Effector CD4-positive, alpha-beta T cell (primary cell): ENCODE data around the gene LUM.
"Not testable (repeated sequence)": the region's sequence is repeated elsewhere in the genome, so short reads cannot be mapped to it uniquely, and the experiment has no call there.

Source experiments
- DNase-seq: peaks from one replicate; pipeline ENCODE4 v3.0.0-alpha.2; 2020

Gene LUM

GRCh38 chr12:91109581-91110310, 1.5 kb downstream of the LUM start:
- DNase-seq = no peak

GRCh38 chr12:91109148-91109564, 2.1 kb downstream of the LUM start:
- no peak for DNase-seq

- DNase-seq = no peak
These were observed 3.0 kb downstream of the LUM start for GRCh38 chr12:91108196-91108755.

- DNase-seq = no peak
These were observed 5.0 kb downstream of the LUM start for GRCh38 chr12:91106283-91106682.

- DNase-seq = no peak
These were observed 5.5 kb downstream of the LUM start for GRCh38 chr12:91105807-91106206.

- no peak for DNase-seq
These were observed 6.4 kb downstream of the LUM start for GRCh38 chr12:91104812-91105466.

GRCh38 chr12:91103624-91104023, 7.7 kb downstream of the LUM start:
- no peak for DNase-seq

- DNase-seq = no peak
These were observed 8.2 kb downstream of the LUM start for GRCh38 chr12:91103101-91103500.

- DNase-seq = no peak
These were observed 10.4 kb downstream of the LUM start for GRCh38 chr12:91100906-91101305.

GRCh38 chr12:91099836-91100235, 11.5 kb downstream of the LUM start:
- no peak for DNase-seq

GRCh38 chr12:91099341-91099740, 12.0 kb downstream of the LUM start:
- no peak for DNase-seq

GRCh38 chr12:91098941-91099340, 12.4 kb downstream of the LUM start:
- no peak for DNase-seq

- DNase-seq = no peak
These were observed 12.8 kb downstream of the LUM start for GRCh38 chr12:91098461-91098860.

GRCh38 chr12:91094957-91095356, 16.3 kb downstream of the LUM start:
- DNase-seq = no peak

- no peak for DNase-seq
These were observed 17.1 kb downstream of the LUM start for GRCh38 chr12:91094032-91094662.

- no peak for DNase-seq
These were observed 18.0 kb downstream of the LUM start for GRCh38 chr12:91093341-91093740.

GRCh38 chr12:91091916-91092715, 19.2 kb downstream of the LUM start:
- DNase-seq = no peak

- DNase-seq = not testable (repeated sequence)
These were observed 21.3 kb downstream of the LUM start for GRCh38 chr12:91089953-91090352.

- DNase-seq = no peak
These were observed 31.3 kb downstream of the LUM start for GRCh38 chr12:91080041-91080440.

- no peak for DNase-seq
These were observed 32.8 kb downstream of the LUM start for GRCh38 chr12:91078501-91078900.

- DNase-seq = no peak
These were observed 33.9 kb downstream of the LUM start for GRCh38 chr12:91077228-91077954.

GRCh38 chr12:91074851-91075250, 36.4 kb downstream of the LUM start:
- no peak for DNase-seq
